ENCODE results near the gene SMOC2.

DNA sequence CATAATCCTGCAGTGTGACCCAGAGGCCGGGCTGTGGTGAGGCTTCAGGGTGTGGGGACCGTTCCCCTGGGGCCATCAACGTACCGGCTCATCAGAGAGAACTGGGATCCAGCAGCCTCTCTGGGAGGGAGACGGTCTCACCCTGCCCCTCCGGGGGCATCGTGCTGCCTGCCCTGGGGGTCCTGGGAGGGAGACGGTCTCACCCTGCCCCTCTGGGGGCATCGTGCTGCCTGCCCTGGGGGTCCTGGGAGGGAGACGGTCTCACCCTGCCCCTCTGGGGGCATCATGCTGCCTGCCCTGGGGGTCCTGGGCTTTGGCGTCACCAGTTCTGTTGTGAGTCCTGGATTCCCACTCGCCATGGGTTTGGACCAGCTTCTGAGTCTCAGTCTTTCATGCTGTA, 17.1 kb downstream of the SMOC2 start:
- TF ChIP-seq MAX (IDR thresholded peaks at IDR 0.05) (no peak), CTCF (IDR thresholded peaks at IDR 0.05 in 2 of 3, conservative IDR thresholded peaks at IDR 0.05 in 1 of 3; ENCODE audit: borderline replicate concordance in 1 of 3, insufficient read depth in 1 of 3, low read depth in 2 of 3, low read length in 2 of 3) (no peak), EZH2phosphoT487 (IDR thresholded peaks at IDR 0.05; ENCODE audit: borderline replicate concordance) (no peak), CBX3 (IDR thresholded peaks at IDR 0.05; ENCODE audit: low read depth) (no peak), POLR2A (IDR thresholded peaks at IDR 0.05; ENCODE audit: borderline replicate concordance, extremely low read depth, insufficient read depth, insufficient read length) (no peak), POLR2AphosphoS5 (IDR thresholded peaks at IDR 0.05; ENCODE audit: low read depth, low read length) (no peak), CEBPB (IDR thresholded peaks at IDR 0.05; ENCODE audit: low read depth) (no peak), EZH2 (IDR thresholded peaks at IDR 0.05) (no peak), ZNF274 (IDR thresholded peaks at IDR 0.05; ENCODE audit: low read depth, low read length) (no peak), TCF7L2 (IDR thresholded peaks at IDR 0.05; ENCODE audit: borderline replicate concordance, extremely low read depth, insufficient read depth, insufficient read length) (no peak)
- TF ChIP-seq, protein P1, sequence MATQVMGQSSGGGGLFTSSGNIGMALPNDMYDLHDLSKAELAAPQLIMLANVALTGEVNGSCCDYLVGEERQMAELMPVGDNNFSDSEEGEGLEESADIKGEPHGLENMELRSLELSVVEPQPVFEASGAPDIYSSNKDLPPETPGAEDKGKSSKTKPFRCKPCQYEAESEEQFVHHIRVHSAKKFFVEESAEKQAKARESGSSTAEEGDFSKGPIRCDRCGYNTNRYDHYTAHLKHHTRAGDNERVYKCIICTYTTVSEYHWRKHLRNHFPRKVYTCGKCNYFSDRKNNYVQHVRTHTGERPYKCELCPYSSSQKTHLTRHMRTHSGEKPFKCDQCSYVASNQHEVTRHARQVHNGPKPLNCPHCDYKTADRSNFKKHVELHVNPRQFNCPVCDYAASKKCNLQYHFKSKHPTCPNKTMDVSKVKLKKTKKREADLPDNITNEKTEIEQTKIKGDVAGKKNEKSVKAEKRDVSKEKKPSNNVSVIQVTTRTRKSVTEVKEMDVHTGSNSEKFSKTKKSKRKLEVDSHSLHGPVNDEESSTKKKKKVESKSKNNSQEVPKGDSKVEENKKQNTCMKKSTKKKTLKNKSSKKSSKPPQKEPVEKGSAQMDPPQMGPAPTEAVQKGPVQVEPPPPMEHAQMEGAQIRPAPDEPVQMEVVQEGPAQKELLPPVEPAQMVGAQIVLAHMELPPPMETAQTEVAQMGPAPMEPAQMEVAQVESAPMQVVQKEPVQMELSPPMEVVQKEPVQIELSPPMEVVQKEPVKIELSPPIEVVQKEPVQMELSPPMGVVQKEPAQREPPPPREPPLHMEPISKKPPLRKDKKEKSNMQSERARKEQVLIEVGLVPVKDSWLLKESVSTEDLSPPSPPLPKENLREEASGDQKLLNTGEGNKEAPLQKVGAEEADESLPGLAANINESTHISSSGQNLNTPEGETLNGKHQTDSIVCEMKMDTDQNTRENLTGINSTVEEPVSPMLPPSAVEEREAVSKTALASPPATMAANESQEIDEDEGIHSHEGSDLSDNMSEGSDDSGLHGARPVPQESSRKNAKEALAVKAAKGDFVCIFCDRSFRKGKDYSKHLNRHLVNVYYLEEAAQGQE (IDR thresholded peaks at IDR 0.05; ENCODE audit: low read depth) = no peak
